K562 (cell line): Measurements from ENCODE around the gene CCNI. TPM values are rescaled to one million over a fixed set of nuclear protein-coding genes. Genes with fewer than 3 reads are reported as not detected.

Experiments used
- ATAC-seq: fragments of 200-7000 bp; cut with Tn5 transposase; 3 replicates; pipeline ENCODE4 v1.9.1; 2020; ENCODE audit warnings: moderate library complexity
- BruUV-seq: library from RNA; stranded (reverse); fragments of 400-500 nt; replicated peaks from 2 replicates; lab custom pipeline; 2021; lab: Mats Ljungman, UMichigan
- CTCF ChIA-PET: fragments of 300-600 bp; formaldehyde crosslinking; extraction: SDS; loops from one replicate; lab custom pipeline; 2021; ENCODE audit warnings: low intra/inter-chr PET ratio; lab: Yijun Ruan, JAX
- POLR2A ChIA-PET: fragments of 300-600, 350-650 bp; sonication (Branson Sonifier 250); formaldehyde crosslinking; extraction: SDS; loops from one replicate; lab custom pipeline; 2021; ENCODE audit warnings: antibody characterized with exemption, inconsistent platforms; lab: Yijun Ruan, JAX
- DNase-seq, 4 experiments: peaks; one replicate each; pipeline versions ENCODE4 v3.0.0 to v3.0.0-alpha.2; 2011 to 2018; ENCODE audit warnings: low spot score in 3 of 4, mixed read lengths in 3 of 4; ENCODE audit errors: extremely low read depth in 1 of 4
- FAIRE-seq: peaks from 2 replicates; lab custom pipeline; 2011; peaks lifted over from hg19 to GRCh38; lab: Jason Lieb, UNC
- H2AFZ ChIP-seq: 2 replicates; pipeline ENCODE4 v1.6.0; 2011; ENCODE audit warnings: low read depth, low read length, control low read depth, inconsistent platforms
- H3K27ac ChIP-seq: fragments of 200-600 bp; 3 replicates; pipeline ENCODE4 v1.8.0; 2011; ENCODE audit warnings: low read depth, mild to moderate bottlenecking, control low read depth, inconsistent platforms, low read length, moderate library complexity, mixed read lengths; ENCODE audit errors: extremely low read depth
- H3K27me3 ChIP-seq, 2 experiments: fragments of 300-600 bp in 1 of 2; 2 replicates in 1 of 2; 3 replicates in 1 of 2; pipeline versions ENCODE4 v1.6.0 to v1.8.0; 2011; ENCODE audit warnings: inconsistent platforms in 2 of 2, low read length in 2 of 2, mild to moderate bottlenecking in 1 of 2, mixed read lengths in 1 of 2, moderate library complexity in 1 of 2; ENCODE audit not compliant: control insufficient read depth in 2 of 2, insufficient read depth in 2 of 2
- H3K36me3 ChIP-seq: fragments of 300-600 bp; 3 replicates; pipeline ENCODE4 v1.8.0; 2011; ENCODE audit warnings: mild to moderate bottlenecking, low read length, inconsistent platforms; ENCODE audit not compliant: control insufficient read depth, insufficient read depth
- H3K4me1 ChIP-seq, 2 experiments: fragments of 200-600 bp in 1 of 2; replicated peaks in 1 of 2; 2 replicates in 1 of 2; 3 replicates in 1 of 2; pipeline versions ENCODE4 v1.5.1 to v1.8.0; 2011; ENCODE audit warnings: inconsistent platforms in 2 of 2, low read length in 2 of 2, mild to moderate bottlenecking in 1 of 2, mixed read lengths in 1 of 2, moderate library complexity in 1 of 2; ENCODE audit not compliant: control insufficient read depth in 2 of 2, insufficient read depth in 2 of 2
- H3K4me2 ChIP-seq: 2 replicates; pipeline ENCODE4 v1.6.1; 2011; ENCODE audit warnings: low read length, control low read depth, inconsistent platforms, mixed read lengths; ENCODE audit not compliant: insufficient read depth
- H3K4me3 ChIP-seq: fragments of 200-600 bp; sonication (generic), shearing (Covaris generic); 2 replicates; pipeline ENCODE4 v1.5.1; 2016; ENCODE audit warnings: control low read depth, inconsistent platforms
- H3K79me2 ChIP-seq: fragments of 200-600 bp; 3 replicates; pipeline ENCODE4 v1.8.0; 2011; ENCODE audit warnings: low read length, inconsistent platforms; ENCODE audit not compliant: control insufficient read depth, insufficient read depth
- H3K9ac ChIP-seq, 2 experiments: 2 replicates each; pipeline versions ENCODE4 v1.6.0 to v1.6.1; 2011; ENCODE audit warnings: low read depth in 2 of 2, low read length in 2 of 2, control low read depth in 1 of 2, inconsistent platforms in 1 of 2, mild to moderate bottlenecking in 1 of 2, mixed read lengths in 1 of 2; ENCODE audit not compliant: insufficient read depth in 1 of 2
- H3K9me1 ChIP-seq: one replicate; pipeline ENCODE4 v1.6.0; 2011; ENCODE audit warnings: inconsistent platforms, mild to moderate bottlenecking, low read length, moderate library complexity; ENCODE audit not compliant: control insufficient read depth, insufficient read depth
- H3K9me3 ChIP-seq: replicated peaks from 2 replicates; pipeline ENCODE4 v1.5.1; 2011; ENCODE audit warnings: low read depth, low read length, inconsistent platforms; ENCODE audit not compliant: control insufficient read depth, insufficient read depth
- H4K20me1 ChIP-seq: replicated peaks from 2 replicates; pipeline ENCODE4 v1.6.1; 2011; ENCODE audit warnings: low read length, inconsistent platforms, mixed read lengths; ENCODE audit not compliant: control insufficient read depth, insufficient read depth
- EHMT2 ChIP-seq: fragments of 450-650 bp; IDR thresholded peaks from 2 replicates; pipeline ENCODE4 v1.6.1; 2018; ENCODE audit warnings: antibody characterized with exemption
- ELF1 ChIP-seq: fragments of 200-800 bp; sonication (Bioruptor generic); IDR thresholded peaks from 2 replicates; pipeline ENCODE4 v1.6.1; 2016; ENCODE audit warnings: missing genetic modification characterization, missing compliant biosample characterization
- NCOR1 ChIP-seq: fragments of 450-650 bp; IDR thresholded peaks from 2 replicates; pipeline ENCODE4 v1.6.1; 2016; ENCODE audit warnings: mild to moderate bottlenecking, moderate library complexity
- NFATC3 ChIP-seq: fragments of 450-650 bp; IDR thresholded peaks from 2 replicates; pipeline ENCODE4 v1.6.1; 2017; ENCODE audit warnings: mild to moderate bottlenecking
- NR3C1 ChIP-seq: sonication (generic); formaldehyde crosslinking; IDR thresholded peaks from 2 replicates; pipeline ENCODE4 v1.8.1; 2022; ENCODE audit warnings: missing genetic modification reagents
- PHB ChIP-seq: fragments of 250-450 bp; sonication (Bioruptor Pico); IDR thresholded peaks from 2 replicates; pipeline ENCODE4 v1.5.0; 2021
- PPARD ChIP-seq: fragments of 250-450 bp; sonication (Bioruptor Pico); IDR thresholded peaks from 2 replicates; pipeline ENCODE4 v1.8.0; 2022; ENCODE audit warnings: inconsistent platforms, mild to moderate bottlenecking, moderate library complexity
- SREBF1 ChIP-seq: fragments of 150-350 bp; IDR thresholded peaks from 2 replicates; pipeline ENCODE4 v1.6.1; 2014; ENCODE audit warnings: antibody characterized with exemption, low read depth, low read length, borderline replicate concordance
- SUPT5H ChIP-seq: fragments of 450-650 bp; IDR thresholded peaks from 2 replicates; pipeline ENCODE4 v1.6.1; 2016
- ZNF143 ChIP-seq: sonication (generic); formaldehyde crosslinking; IDR thresholded peaks from 2 replicates; pipeline ENCODE4 v1.9.0; 2022; ENCODE audit warnings: mild to moderate bottlenecking, missing genetic modification reagents
- ZNF586 ChIP-seq: fragments of 450-650 bp; formaldehyde crosslinking; conservative IDR thresholded peaks from 2 replicates; pipeline ENCODE4 v1.4.0; 2020; ENCODE audit warnings: mild to moderate bottlenecking, moderate library complexity
- ZSCAN29 ChIP-seq: fragments of 450-650 bp; IDR thresholded peaks from 2 replicates; pipeline ENCODE4 v1.6.1; 2017
- WGBS: fragments of 100-300 bp; shearing (Covaris generic); methylation state at CpG from one replicate; pipeline ENCODE4 v1.1.6; 2016; ENCODE audit warnings: low coverage, mixed read lengths; ENCODE audit not compliant: insufficient coverage; ENCODE audit errors: missing lambda C conversion rate; 5-methylcytosine and 5-hydroxymethylcytosine counted together
- in situ Hi-C: fragments of 300-500 bp; cut with MboI; formaldehyde crosslinking; loops from 4 replicates; pipeline ENCODE4 v1.15.0; 2018; ENCODE audit warnings: inconsistent platforms, mixed read lengths
- intact Hi-C: fragments of 100-400 bp; cut with micrococcal nuclease; formaldehyde crosslinking; loops from 2 replicates; pipeline ENCODE4 v1.14.2; 2022
- polyA plus RNA-seq, 8 experiments: library from polyadenylated mRNA; depleted of rRNA in 4 of 8; stranded (reverse) in 5 of 8; unstranded in 3 of 8; fragments of >200 nt; fragmentation: Nextera tagmentation in 2 of 8; fragmentation: Illumina TruSeq in 1 of 8; extraction: Ambion mirVana in 2 of 8; extraction: Trizol in 1 of 8; gene quantifications; 2 replicates each; pipeline versions ENCODE4 v1.2.1 to v1.2.3, GENCODE V29; 2011 to 2014; ENCODE audit warnings: inconsistent platforms in 1 of 8, missing spikeins in 1 of 8
- total RNA-seq, 7 experiments: library from RNA; depleted of rRNA in 6 of 7; stranded (reverse); fragments of >200 nt in 6 of 7; fragmentation: Illumina TruSeq in 2 of 7; extraction: Trizol in 2 of 7; gene quantifications; 2 replicates each; pipeline versions ENCODE4 v1.2.1 to v1.2.3, GENCODE V29; 2011 to 2021; ENCODE audit warnings: low replicate concordance in 1 of 7
- TF ChIP-seq, protein P1 (sequence below): sonication (generic); formaldehyde crosslinking; IDR thresholded peaks from 2 replicates; pipeline ENCODE4 v1.8.0; 2022; ENCODE audit warnings: missing genetic modification reagents, mild to moderate bottlenecking, borderline replicate concordance
- TF ChIP-seq, protein P2 (sequence below): sonication (generic); formaldehyde crosslinking; IDR thresholded peaks from 2 replicates; pipeline ENCODE4 v1.8.1; 2023; ENCODE audit warnings: mild to moderate bottlenecking, missing genetic modification reagents
- TF ChIP-seq, protein P3 (sequence below): fragments of 450-650 bp; formaldehyde crosslinking; IDR thresholded peaks from 2 replicates; pipeline ENCODE4 v1.4.0; 2020; ENCODE audit warnings: mild to moderate bottlenecking, mixed read lengths

CCNI gene
- total and polyA plus RNA-seq, 9 of the 15 experiments (the other 6 are each of a cell fraction or from before 2014, with no cell fraction given), result 43.3 to 159 (median 98.5) TPM

DNA sequence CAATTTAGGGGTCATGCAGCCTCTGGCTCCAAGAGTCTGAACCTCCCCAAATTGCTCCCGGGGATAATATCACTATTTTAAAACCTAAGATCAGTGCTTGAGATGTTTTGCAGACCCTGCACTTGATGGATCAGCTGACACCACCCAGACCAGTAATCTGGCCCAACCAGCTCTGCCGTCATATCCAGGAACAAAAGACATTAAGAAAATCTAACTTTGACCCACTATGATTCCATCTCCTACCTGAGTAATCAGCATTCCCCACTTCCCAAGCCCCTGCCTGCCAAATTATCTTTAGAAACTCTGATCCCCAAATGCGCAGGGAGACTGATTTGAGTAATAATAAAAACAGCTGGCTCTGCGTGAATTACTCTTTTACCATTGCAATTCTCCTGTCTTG is 46.9 kb upstream of the CCNI start (continued):
- TF ChIP-seq PPARD (CRISPR knock-in tag), result no peak
- TF ChIP-seq, protein P1, sequence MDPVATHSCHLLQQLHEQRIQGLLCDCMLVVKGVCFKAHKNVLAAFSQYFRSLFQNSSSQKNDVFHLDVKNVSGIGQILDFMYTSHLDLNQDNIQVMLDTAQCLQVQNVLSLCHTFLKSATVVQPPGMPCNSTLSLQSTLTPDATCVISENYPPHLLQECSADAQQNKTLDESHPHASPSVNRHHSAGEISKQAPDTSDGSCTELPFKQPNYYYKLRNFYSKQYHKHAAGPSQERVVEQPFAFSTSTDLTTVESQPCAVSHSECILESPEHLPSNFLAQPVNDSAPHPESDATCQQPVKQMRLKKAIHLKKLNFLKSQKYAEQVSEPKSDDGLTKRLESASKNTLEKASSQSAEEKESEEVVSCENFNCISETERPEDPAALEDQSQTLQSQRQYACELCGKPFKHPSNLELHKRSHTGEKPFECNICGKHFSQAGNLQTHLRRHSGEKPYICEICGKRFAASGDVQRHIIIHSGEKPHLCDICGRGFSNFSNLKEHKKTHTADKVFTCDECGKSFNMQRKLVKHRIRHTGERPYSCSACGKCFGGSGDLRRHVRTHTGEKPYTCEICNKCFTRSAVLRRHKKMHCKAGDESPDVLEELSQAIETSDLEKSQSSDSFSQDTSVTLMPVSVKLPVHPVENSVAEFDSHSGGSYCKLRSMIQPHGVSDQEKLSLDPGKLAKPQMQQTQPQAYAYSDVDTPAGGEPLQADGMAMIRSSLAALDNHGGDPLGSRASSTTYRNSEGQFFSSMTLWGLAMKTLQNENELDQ, result no peak
- no peak for TF ChIP-seq SREBF1

DNA sequence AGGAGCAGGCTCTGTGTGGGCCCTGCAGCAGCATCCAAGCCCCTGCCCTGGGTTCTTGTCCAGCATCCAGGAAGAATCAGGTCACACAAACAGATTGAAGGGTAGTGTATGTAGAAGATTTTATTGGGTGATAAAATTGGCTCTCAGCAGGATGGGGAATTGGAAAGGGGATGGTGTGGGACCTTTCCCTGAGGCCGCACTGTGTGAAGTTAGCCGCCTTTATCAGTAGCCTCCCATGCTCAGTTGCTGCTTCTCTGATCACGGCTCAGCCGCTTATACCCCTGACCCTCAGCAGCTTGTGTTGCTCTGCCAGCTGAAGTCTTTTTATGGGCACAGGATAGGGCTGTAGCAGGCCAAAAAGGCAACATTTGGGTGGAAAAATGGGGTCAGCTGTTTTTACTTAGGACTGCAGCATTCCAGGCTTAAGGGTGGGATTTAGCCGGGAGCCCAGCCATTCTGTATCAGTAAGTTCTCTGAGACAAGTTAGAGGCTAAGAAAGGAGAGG is 46.0 kb upstream of the CCNI start:
- no peak overlapping the region for H3K4me2 ChIP-seq
- CTCF ChIA-PET, result no interaction called here
- intact Hi-C loops, result no loop called here

More for the DNA sequence above, 46.0 kb upstream of the CCNI start:
- Histone ChIP-seq H4K20me1 (no peaks in the 10 kb centered on the region), H3K79me2 (no peaks in the 10 kb centered on the region), H3K27ac (no peak overlapping the region), H3K27me3 (peaks cover 24 to 25% of the 10 kb centered on the region in 2 experiments), H3K9ac (no peak overlapping the region), H3K9me3 (no peaks in the 10 kb centered on the region), H3K4me3 (no peak overlapping the region), H3K4me1 (no peaks in the 10 kb centered on the region), H2AFZ (no peak overlapping the region), H3K9me1 (no peaks in the 10 kb centered on the region), H3K36me3 (no peaks in the 10 kb centered on the region)
- TF ChIP-seq EHMT2, result no peak
- no peak for TF ChIP-seq ZNF586 (CRISPR knock-in tag)
- TF ChIP-seq ELF1, result no peak
- TF ChIP-seq, protein P2, sequence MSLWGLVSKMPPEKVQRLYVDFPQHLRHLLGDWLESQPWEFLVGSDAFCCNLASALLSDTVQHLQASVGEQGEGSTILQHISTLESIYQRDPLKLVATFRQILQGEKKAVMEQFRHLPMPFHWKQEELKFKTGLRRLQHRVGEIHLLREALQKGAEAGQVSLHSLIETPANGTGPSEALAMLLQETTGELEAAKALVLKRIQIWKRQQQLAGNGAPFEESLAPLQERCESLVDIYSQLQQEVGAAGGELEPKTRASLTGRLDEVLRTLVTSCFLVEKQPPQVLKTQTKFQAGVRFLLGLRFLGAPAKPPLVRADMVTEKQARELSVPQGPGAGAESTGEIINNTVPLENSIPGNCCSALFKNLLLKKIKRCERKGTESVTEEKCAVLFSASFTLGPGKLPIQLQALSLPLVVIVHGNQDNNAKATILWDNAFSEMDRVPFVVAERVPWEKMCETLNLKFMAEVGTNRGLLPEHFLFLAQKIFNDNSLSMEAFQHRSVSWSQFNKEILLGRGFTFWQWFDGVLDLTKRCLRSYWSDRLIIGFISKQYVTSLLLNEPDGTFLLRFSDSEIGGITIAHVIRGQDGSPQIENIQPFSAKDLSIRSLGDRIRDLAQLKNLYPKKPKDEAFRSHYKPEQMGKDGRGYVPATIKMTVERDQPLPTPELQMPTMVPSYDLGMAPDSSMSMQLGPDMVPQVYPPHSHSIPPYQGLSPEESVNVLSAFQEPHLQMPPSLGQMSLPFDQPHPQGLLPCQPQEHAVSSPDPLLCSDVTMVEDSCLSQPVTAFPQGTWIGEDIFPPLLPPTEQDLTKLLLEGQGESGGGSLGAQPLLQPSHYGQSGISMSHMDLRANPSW (CRISPR knock-in tag), result no peak
- TF ChIP-seq NFATC3, result no peak
- TF ChIP-seq SUPT5H, result no peak
- no peak for TF ChIP-seq PHB (CRISPR knock-in tag)
- TF ChIP-seq ZSCAN29, result no peak
- no peak for TF ChIP-seq NCOR1
- TF ChIP-seq NR3C1 (CRISPR knock-in tag), result no peak
- TF ChIP-seq ZNF143, result no peak
- TF ChIP-seq, protein P3, sequence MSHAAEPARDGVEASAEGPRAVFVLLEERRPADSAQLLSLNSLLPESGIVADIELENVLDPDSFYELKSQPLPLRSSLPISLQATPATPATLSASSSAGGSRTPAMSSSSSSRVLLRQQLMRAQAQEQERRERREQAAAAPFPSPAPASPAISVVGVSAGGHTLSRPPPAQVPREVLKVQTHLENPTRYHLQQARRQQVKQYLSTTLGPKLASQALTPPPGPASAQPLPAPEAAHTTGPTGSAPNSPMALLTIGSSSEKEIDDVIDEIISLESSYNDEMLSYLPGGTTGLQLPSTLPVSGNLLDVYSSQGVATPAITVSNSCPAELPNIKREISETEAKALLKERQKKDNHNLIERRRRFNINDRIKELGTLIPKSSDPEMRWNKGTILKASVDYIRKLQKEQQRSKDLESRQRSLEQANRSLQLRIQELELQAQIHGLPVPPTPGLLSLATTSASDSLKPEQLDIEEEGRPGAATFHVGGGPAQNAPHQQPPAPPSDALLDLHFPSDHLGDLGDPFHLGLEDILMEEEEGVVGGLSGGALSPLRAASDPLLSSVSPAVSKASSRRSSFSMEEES, result no peak
- no TSS peak for BruUV-seq
- FAIRE-seq, result no peak
- 2% methylated on average over 5 of the region's 5 CpGs for WGBS
- DNase-seq, result no peak
- POLR2A ChIA-PET, result no interaction called here
- in situ Hi-C loops, result no loop called here
- ATAC-seq, result no peak
